Epithelial cell of esophagus (primary cell): Measurements from ENCODE around the gene SF3B1.
"Not testable (repeated sequence)": the region's sequence is repeated elsewhere in the genome, so short reads cannot be mapped to it uniquely, and the experiment has no call there.

Experiments used
- DNase-seq: peaks from one replicate; pipeline ENCODE4 v3.0.0; 2010; ENCODE audit warnings: low read depth
- H3K4me3 ChIP-seq: 2 replicates; pipeline ENCODE4 v1.5.1; 2011; ENCODE audit warnings: mild to moderate bottlenecking, low read length, control low read depth
- CTCF ChIP-seq: IDR thresholded peaks from 2 replicates; pipeline ENCODE4 v1.5.1; 2011; ENCODE audit warnings: low read depth, mild to moderate bottlenecking, low read length, control low read depth, inconsistent platforms; ENCODE audit not compliant: insufficient read depth; ENCODE audit errors: missing control alignments

SF3B1 gene

GRCh38 chr2:197461057-197461456 lies 26.2 kb upstream of the SF3B1 start:
- no peak overlapping the region for H3K4me3 ChIP-seq
- DNase-seq = peak; percentile 22
- no peak for TF ChIP-seq CTCF

- no peak for DNase-seq
- no peak for TF ChIP-seq CTCF
- no peak overlapping the region for H3K4me3 ChIP-seq
These were observed 25.8 kb upstream of the SF3B1 start for GRCh38 chr2:197460649-197461048.

GRCh38 chr2:197455428-197455827 lies 20.6 kb upstream of the SF3B1 start:
- H3K4me3 ChIP-seq = no peak overlapping the region
- no peak for DNase-seq
- TF ChIP-seq CTCF = no peak

- H3K4me3 ChIP-seq = peak overlapping the region; percentile 100
- no peak for DNase-seq
- TF ChIP-seq CTCF = no peak
These were observed 20.1 kb upstream of the SF3B1 start for GRCh38 chr2:197454923-197455322.

- no peak for TF ChIP-seq CTCF
- DNase-seq = no peak
- H3K4me3 ChIP-seq = peak overlapping the region; percentile 100
These were observed 19.1 kb upstream of the SF3B1 start for GRCh38 chr2:197453914-197454398.

- peak; percentile 100 for DNase-seq
- peak; percentile 40 for TF ChIP-seq CTCF
- peak within 1 kb of the TSS; percentile 100 for H3K4me3 ChIP-seq
These were observed 18.5 kb upstream of the SF3B1 start, which contains the start of gene COQ10B for GRCh38 chr2:197453123-197453913. COQ10B (plus strand) TSS chr2:197453552; CDS start chr2:197453561, 9 bp downstream.

GRCh38 chr2:197452754-197453122 lies 17.9 kb upstream of the SF3B1 start:
- DNase-seq = no peak
- H3K4me3 ChIP-seq = peak overlapping the region; percentile 100
- no peak for TF ChIP-seq CTCF

- DNase-seq, H3K4me3 ChIP-seq: not testable (repeated sequence)
These were observed 16.1 kb upstream of the SF3B1 start for GRCh38 chr2:197450935-197451358.
